Esophagus muscularis mucosa (tissue), 4 donors: ENCODE data around the gene TMEM150A. TPM values are rescaled to one million over a fixed set of nuclear protein-coding genes. Genes with fewer than 3 reads are reported as not detected.
"Not testable (repeated sequence)": the region's sequence is repeated elsewhere in the genome, so short reads cannot be mapped to it uniquely, and the experiment has no call there.

Experiments used
- DNase-seq: peaks from one replicate; pipeline ENCODE4 v3.0.0-alpha.2; 2017; ENCODE audit errors: extremely low spot score
- H3K27ac ChIP-seq, 4 donors: fragments of 200-600 bp; sonication (generic); replicated peaks in 1 of 4; 1 replicate in 3 of 4; 2 replicates in 1 of 4; pipeline ENCODE4 v1.5.1; 2016 to 2019; ENCODE audit warnings: mild to moderate bottlenecking in 1 of 4
- H3K27me3 ChIP-seq, 4 donors: fragments of 200-600 bp; sonication (generic); one replicate each; pipeline versions ENCODE4 v1.5.1 to v1.6.0; 2016 to 2019
- H3K36me3 ChIP-seq, 4 donors: fragments of 200-600 bp; sonication (generic); one replicate each; pipeline ENCODE4 v1.5.1; 2016 to 2019
- H3K4me1 ChIP-seq, 4 donors: fragments of 200-600 bp; sonication (generic); one replicate each; pipeline ENCODE4 v1.5.1; 2016 to 2019
- H3K4me3 ChIP-seq, 4 donors: fragments of 200-600 bp; sonication (generic); 1 replicate in 2 of 4; 2 replicates in 2 of 4; pipeline ENCODE4 v1.5.1; 2016 to 2019; ENCODE audit warnings: mild to moderate bottlenecking in 4 of 4, moderate library complexity in 1 of 4
- H3K9me3 ChIP-seq, 4 donors: fragments of 200-600 bp; sonication (generic); 1 replicate in 3 of 4; 2 replicates in 1 of 4; pipeline ENCODE4 v1.5.1; 2016 to 2019
- CTCF ChIP-seq, 3 experiments: fragments of 200-600 bp in 2 of 3; fragments of 450-650 bp in 1 of 3; sonication (generic) in 2 of 3; IDR thresholded peaks; one replicate each; pipeline ENCODE4 v1.5.1; 2017 to 2019; ENCODE audit warnings: antibody characterized with exemption in 3 of 3, mild to moderate bottlenecking in 2 of 3, moderate library complexity in 1 of 3
- EP300 ChIP-seq: sonication (generic); formaldehyde crosslinking; IDR thresholded peaks from one replicate; pipeline ENCODE4 v1.6.1; 2017; ENCODE audit warnings: antibody characterized with exemption
- POLR2A ChIP-seq: fragments of 450-650 bp; IDR thresholded peaks from one replicate; pipeline ENCODE4 v1.6.1; 2017; ENCODE audit warnings: antibody characterized with exemption, moderate library complexity, mild to moderate bottlenecking, low read depth
- POLR2AphosphoS5 ChIP-seq, 2 donors: sonication (generic); formaldehyde crosslinking; IDR thresholded peaks; one replicate each; pipeline ENCODE4 v1.6.1; 2017; ENCODE audit warnings: antibody characterized with exemption in 2 of 2
- WGBS: methylation state at CpG from one replicate; pipeline ENCODE4 v1.1.5; 2018; 5-methylcytosine and 5-hydroxymethylcytosine counted together
- intact Hi-C: fragments of 100-400 bp; cut with DNase I; formaldehyde crosslinking; loops from one replicate; pipeline ENCODE4 v1.15.1; 2023
- total RNA-seq, 4 donors: library from RNA; depleted of rRNA; stranded (reverse); fragments of >200 nt; gene quantifications; one replicate each; pipeline versions ENCODE4 v1.1.0 to v1.2.1, GENCODE V29; 2016

The TMEM150A gene
- total RNA-seq, 4 donors from 2014 or later = 22.9 to 36.7 (median 27.5) TPM

DNA sequence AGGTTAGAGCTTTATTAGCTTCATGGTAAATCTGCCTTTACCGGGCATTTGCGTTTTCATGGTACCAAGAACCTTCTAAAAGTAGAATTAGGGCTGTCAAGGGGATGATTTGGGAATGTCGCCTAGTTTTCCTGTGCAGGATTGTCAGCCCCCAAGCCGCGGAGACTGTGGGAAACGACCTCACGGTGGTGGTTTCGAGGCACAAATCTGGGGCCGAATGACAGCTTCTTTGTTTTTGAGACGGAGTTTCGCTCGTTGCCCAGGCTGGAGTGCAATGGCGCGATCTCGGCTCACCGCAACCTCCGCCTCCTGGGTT is 12.9 kb upstream of the TMEM150A start:
- Histone ChIP-seq H3K27ac (peak overlapping the region; percentile 82 to 94 (median 92)), H3K36me3 (peaks cover 5 to 21% (median 16%) of the 10 kb centered on the region in 4 donors), H3K4me1 (peaks cover 16 to 52% (median 45%) of the 10 kb centered on the region in 4 donors), H3K9me3 (no peaks in the 10 kb centered on the region), H3K27me3 (no peaks in the 10 kb centered on the region), H3K4me3 (peak overlapping the region; percentile 67 to 98 (median 90))
- TF ChIP-seq EP300 (no peak), POLR2A (no peak), CTCF (IDR thresholded peaks at IDR 0.05) (no peak), POLR2AphosphoS5 (IDR thresholded peaks at IDR 0.05) (no peak)
- WGBS = 87% methylated on average over 17 of the region's 17 CpGs
- DNase-seq = no peak
- intact Hi-C loops = no loop called here

DNA sequence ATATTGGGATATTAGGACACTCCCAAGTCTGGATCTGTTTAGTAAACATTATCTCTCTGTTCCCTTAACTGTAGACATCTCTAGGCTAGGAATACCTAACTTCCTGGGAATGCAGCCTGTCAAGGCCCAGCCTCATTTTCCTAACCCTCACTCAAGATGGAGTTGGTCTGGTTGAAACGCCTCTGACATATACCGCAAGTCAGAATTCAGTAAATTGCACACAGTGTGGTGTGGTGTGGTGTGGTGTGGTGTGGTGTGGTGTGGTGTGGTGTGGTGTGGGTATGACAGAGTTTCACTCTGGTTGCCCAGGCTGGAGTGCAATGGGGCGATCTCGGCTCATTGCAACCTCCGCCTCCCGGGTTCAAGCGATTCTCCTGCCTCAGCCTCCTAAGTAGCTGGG is 12.3 kb upstream of the TMEM150A start:
- DNase-seq, H3K27ac ChIP-seq, H3K4me3 ChIP-seq, intact Hi-C loops, H3K27me3 ChIP-seq, H3K9me3 ChIP-seq: not testable (repeated sequence)
- H3K36me3 ChIP-seq = peaks cover 5 to 19% (median 13%) of the 10 kb centered on the region in 4 donors
- peaks cover 17 to 58% (median 51%) of the 10 kb centered on the region in 4 donors for H3K4me1 ChIP-seq
- 90% methylated on average over 7 of the region's 7 CpGs for WGBS

GRCh38 chr2:85613717-85614515 is 11.4 kb upstream of the TMEM150A start:
- Histone ChIP-seq H3K4me1 (peaks cover 20 to 65% (median 58%) of the 10 kb centered on the region in 4 donors), H3K9me3 (no peaks in the 10 kb centered on the region), H3K27me3 (no peaks in the 10 kb centered on the region), H3K4me3 (no peak overlapping the region), H3K27ac (no peak overlapping the region), H3K36me3 (peaks cover under 1 to 19% (median 12%) of the 10 kb centered on the region in 4 donors)
- no peak for DNase-seq
- TF ChIP-seq POLR2AphosphoS5 (IDR thresholded peaks at IDR 0.05) (no peak), POLR2A (no peak), CTCF (IDR thresholded peaks at IDR 0.05) (no peak), EP300 (no peak)
- 90% methylated on average over 10 of the region's 10 CpGs for WGBS
- intact Hi-C loops = no loop called here

DNA sequence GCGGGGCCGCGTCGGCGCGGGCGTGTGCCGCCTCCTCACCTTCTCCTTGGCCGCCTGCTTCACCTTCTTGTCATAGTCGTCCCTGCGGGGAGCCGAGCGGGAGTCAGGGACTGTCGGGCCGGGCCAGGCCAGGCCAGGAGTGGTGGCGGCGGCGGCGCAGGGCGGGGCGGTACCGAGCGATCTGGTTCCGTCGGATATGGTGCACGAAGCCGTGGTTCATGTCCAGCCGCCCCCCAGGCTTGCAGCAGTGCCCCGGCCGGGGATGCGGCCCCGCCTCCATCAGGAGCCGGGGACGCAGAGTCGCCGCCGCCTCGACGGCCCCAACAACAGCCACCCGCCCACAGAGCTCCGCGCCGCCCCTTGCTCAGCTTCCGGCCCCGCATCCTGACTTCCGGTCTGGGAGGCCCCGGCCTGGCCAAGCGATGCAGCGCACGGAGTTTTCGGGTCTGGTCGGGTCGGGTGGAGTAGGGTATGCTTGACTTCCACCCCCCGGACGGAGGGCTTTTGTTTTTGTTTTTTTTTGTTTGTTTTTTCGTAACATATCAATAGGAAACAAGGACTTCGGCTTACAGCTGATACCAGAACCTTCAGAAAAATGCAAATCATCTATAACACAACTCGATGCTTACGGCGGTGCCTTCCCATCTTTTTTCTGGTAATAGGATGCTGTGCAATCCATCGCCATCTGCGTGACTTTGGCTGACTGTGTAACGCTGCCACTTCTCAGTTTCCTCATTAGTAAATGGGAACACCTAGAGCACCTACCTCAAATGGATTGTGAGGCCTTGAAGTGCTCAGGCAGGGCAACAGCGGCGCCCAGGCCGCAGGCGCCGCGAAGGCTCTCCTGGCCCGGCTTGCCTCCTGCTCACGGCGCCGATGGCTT is 9.4 kb upstream of the TMEM150A start, which contains the start of gene C2orf68:
Gene C2orf68, minus strand, starts transcription at position 362 of the 883 bp plus-strand sequence. Its CDS starts 82 bp downstream, at position 280.
- intact Hi-C loops = no loop called here
- Histone ChIP-seq H3K9me3 (no peaks in the 10 kb centered on the region), H3K27me3 (no peaks in the 10 kb centered on the region), H3K36me3 (peaks cover 0 to 33% (median 16%) of the 10 kb centered on the region in 4 donors), H3K27ac (peak within 1 kb of the TSS; percentile 80 to 89 (median 84)), H3K4me3 (peak within 1 kb of the TSS; percentile 77 to 96 (median 88)), H3K4me1 (peaks cover 20 to 65% (median 56%) of the 10 kb centered on the region in 4 donors)
- TF ChIP-seq EP300 (no peak), POLR2A (peak; percentile 66), CTCF (IDR thresholded peaks at IDR 0.05) (no peak), POLR2AphosphoS5 (IDR thresholded peaks at IDR 0.05) (peak; percentile 89 to 92)
- WGBS = 20% methylated on average over 45 of the region's 73 CpGs
- DNase-seq = peak; percentile 97

GRCh38 chr2:85611217-85611704 is 8.8 kb upstream of the TMEM150A start:
- 8% methylated on average over 23 of the region's 24 CpGs for WGBS
- intact Hi-C loops = no loop called here
- TF ChIP-seq CTCF (IDR thresholded peaks at IDR 0.05) (no peak), EP300 (no peak), POLR2AphosphoS5 (IDR thresholded peaks at IDR 0.05) (no peak), POLR2A (no peak)
- Histone ChIP-seq H3K4me3 (peak overlapping the region; percentile 77 to 96 (median 88)), H3K4me1 (peaks cover 23 to 67% (median 58%) of the 10 kb centered on the region in 4 donors), H3K27ac (peak overlapping the region; percentile 80 to 89 (median 84)), H3K27me3 (no peaks in the 10 kb centered on the region), H3K36me3 (peaks cover 0 to 37% (median 16%) of the 10 kb centered on the region in 4 donors), H3K9me3 (no peaks in the 10 kb centered on the region)
- no peak for DNase-seq
